Measurements from ENCODE around the gene KIAA1191.
"Not testable (repeated sequence)": the region's sequence is repeated elsewhere in the genome, so short reads cannot be mapped to it uniquely, and the experiment has no call there.

KIAA1191 gene

GRCh38 chr5:176320577-176320976 lies 41.0 kb downstream of the KIAA1191 start:
- H3K4me3 Mint-ChIP-seq, result no peak overlapping the region
- H3K36me3 Mint-ChIP-seq (ENCODE audit: low read depth), result peaks cover 62% of the 10 kb centered on the region

GRCh38 chr5:176319827-176320554 lies 41.6 kb downstream of the KIAA1191 start:
- Mint-ChIP-seq H3K4me1 (ENCODE audit: low read depth) (no peaks in the 10 kb centered on the region), H3K27ac (no peak overlapping the region), H3K27me3 (no peaks in the 10 kb centered on the region), H3K36me3 (ENCODE audit: low read depth) (peaks cover 66% of the 10 kb centered on the region), H3K9me3 (no peaks in the 10 kb centered on the region), H3K4me3 (no peak overlapping the region)
- no peak for DNase-seq

More at GRCh38 chr5:176320577-176320976, 41.0 kb downstream of the KIAA1191 start:
- Mint-ChIP-seq H3K4me1 (ENCODE audit: low read depth) (no peaks in the 10 kb centered on the region), H3K27me3 (no peaks in the 10 kb centered on the region), H3K27ac (no peak overlapping the region), H3K9me3 (no peaks in the 10 kb centered on the region)
- DNase-seq, result no peak

GRCh38 chr5:176317534-176318374 lies 43.8 kb downstream of the KIAA1191 start:
- no peaks in the 10 kb centered on the region for H3K9me3 Mint-ChIP-seq
- DNase-seq, result no peak
- no peak overlapping the region for H3K27ac Mint-ChIP-seq
- H3K4me3 Mint-ChIP-seq, result no peak overlapping the region
- H3K4me1 Mint-ChIP-seq (ENCODE audit: low read depth), result no peaks in the 10 kb centered on the region
- H3K27me3 Mint-ChIP-seq, result no peaks in the 10 kb centered on the region
- peaks cover 66% of the 10 kb centered on the region for H3K36me3 Mint-ChIP-seq (ENCODE audit: low read depth)

DNA sequence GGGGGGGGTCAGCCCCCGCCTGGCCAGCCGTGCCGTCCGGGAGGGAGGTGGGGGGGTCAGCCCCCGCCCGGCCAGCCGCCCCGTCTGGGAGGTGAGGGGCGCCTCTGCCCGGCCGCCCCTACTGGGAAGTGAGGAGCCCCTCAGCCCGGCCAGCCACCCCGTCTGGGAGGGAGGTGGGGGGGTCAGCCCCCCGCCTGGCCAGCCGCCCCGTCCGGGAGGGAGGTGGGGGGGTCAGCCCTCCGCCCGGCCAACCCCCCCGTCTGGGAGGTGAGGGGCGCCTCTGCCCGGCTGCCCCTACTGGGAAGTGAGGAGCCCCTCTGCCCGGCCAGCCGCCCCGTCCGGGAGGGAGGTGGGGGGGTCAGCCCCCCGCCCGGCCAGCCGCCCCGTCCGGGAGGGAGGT lies 56.2 kb downstream of the KIAA1191 start:
- H3K4me3 Mint-ChIP-seq; H3K27me3 Mint-ChIP-seq; H3K4me1 Mint-ChIP-seq (ENCODE audit: low read depth); DNase-seq; H3K9me3 Mint-ChIP-seq; H3K27ac Mint-ChIP-seq: not testable (repeated sequence)
- H3K36me3 Mint-ChIP-seq (ENCODE audit: low read depth), result peaks cover 56% of the 10 kb centered on the region

Measured in activated T-cell treated with anti-CD3 and anti-CD28 coated beads, Interleukin-2, amount 50 U/mL, for 24 hours (primary cell).